ENCODE results near the gene CLDN9. TPM values are rescaled to one million over a fixed set of nuclear protein-coding genes. Genes with fewer than 3 reads are reported as not detected.

CLDN9 gene
- total and polyA plus RNA-seq, 9 of the 15 experiments (the other 6 are each of a cell fraction or from before 2014, with no cell fraction given), result 0.12 to 0.44 (median 0.22) TPM; not detected in 4

GRCh38 chr16:2983706-2984136 is 29.0 kb upstream of the CLDN9 start (continued):
- no peak for TF ChIP-seq ARID3A (IDR thresholded peaks at IDR 0.05; ENCODE audit: borderline replicate concordance, low read depth, low read length)
- TF ChIP-seq, protein P1, sequence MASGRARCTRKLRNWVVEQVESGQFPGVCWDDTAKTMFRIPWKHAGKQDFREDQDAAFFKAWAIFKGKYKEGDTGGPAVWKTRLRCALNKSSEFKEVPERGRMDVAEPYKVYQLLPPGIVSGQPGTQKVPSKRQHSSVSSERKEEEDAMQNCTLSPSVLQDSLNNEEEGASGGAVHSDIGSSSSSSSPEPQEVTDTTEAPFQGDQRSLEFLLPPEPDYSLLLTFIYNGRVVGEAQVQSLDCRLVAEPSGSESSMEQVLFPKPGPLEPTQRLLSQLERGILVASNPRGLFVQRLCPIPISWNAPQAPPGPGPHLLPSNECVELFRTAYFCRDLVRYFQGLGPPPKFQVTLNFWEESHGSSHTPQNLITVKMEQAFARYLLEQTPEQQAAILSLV (tag; IDR thresholded peaks at IDR 0.05), result no peak
- TF ChIP-seq, protein P2, sequence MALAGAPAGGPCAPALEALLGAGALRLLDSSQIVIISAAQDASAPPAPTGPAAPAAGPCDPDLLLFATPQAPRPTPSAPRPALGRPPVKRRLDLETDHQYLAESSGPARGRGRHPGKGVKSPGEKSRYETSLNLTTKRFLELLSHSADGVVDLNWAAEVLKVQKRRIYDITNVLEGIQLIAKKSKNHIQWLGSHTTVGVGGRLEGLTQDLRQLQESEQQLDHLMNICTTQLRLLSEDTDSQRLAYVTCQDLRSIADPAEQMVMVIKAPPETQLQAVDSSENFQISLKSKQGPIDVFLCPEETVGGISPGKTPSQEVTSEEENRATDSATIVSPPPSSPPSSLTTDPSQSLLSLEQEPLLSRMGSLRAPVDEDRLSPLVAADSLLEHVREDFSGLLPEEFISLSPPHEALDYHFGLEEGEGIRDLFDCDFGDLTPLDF (CRISPR knock-in tag; IDR thresholded peaks at IDR 0.05), result peak; percentile 27; the same call in 1 of the 2 replicates
- TF ChIP-seq, protein P3, sequence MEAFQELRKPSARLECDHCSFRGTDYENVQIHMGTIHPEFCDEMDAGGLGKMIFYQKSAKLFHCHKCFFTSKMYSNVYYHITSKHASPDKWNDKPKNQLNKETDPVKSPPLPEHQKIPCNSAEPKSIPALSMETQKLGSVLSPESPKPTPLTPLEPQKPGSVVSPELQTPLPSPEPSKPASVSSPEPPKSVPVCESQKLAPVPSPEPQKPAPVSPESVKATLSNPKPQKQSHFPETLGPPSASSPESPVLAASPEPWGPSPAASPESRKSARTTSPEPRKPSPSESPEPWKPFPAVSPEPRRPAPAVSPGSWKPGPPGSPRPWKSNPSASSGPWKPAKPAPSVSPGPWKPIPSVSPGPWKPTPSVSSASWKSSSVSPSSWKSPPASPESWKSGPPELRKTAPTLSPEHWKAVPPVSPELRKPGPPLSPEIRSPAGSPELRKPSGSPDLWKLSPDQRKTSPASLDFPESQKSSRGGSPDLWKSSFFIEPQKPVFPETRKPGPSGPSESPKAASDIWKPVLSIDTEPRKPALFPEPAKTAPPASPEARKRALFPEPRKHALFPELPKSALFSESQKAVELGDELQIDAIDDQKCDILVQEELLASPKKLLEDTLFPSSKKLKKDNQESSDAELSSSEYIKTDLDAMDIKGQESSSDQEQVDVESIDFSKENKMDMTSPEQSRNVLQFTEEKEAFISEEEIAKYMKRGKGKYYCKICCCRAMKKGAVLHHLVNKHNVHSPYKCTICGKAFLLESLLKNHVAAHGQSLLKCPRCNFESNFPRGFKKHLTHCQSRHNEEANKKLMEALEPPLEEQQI (IDR thresholded peaks at IDR 0.05), result no peak
- TF ChIP-seq ZNF280B (CRISPR knock-in tag; IDR thresholded peaks at IDR 0.05), result no peak
- TF ChIP-seq ZNF324 (CRISPR knock-in tag; IDR thresholded peaks at IDR 0.05), result no peak
- TF ChIP-seq TSC22D4 (tag; IDR thresholded peaks at IDR 0.05), result no peak
- TF ChIP-seq TAF7 (tag; IDR thresholded peaks at IDR 0.05), result no peak
- no peak for TF ChIP-seq FOXA1 (IDR thresholded peaks at IDR 0.05; ENCODE audit: borderline replicate concordance)
- peak; percentile 68; the same call in 1 of the 2 replicates for TF ChIP-seq SAFB (IDR thresholded peaks at IDR 0.05; ENCODE audit: borderline replicate concordance, low read depth, low read length)
- no peak for TF ChIP-seq RUNX1 (IDR thresholded peaks at IDR 0.05; ENCODE audit: low read depth)
- no peak for TF ChIP-seq E4F1 (CRISPR knock-in tag; IDR thresholded peaks at IDR 0.05; ENCODE audit: borderline replicate concordance)
- no peak for TF ChIP-seq ZNF512 (tag; IDR thresholded peaks at IDR 0.05)
- TF ChIP-seq MTF1 (CRISPR knock-in tag; IDR thresholded peaks at IDR 0.05; ENCODE audit: borderline replicate concordance), result no peak
- TF ChIP-seq ZNF551 (CRISPR knock-in tag; IDR thresholded peaks at IDR 0.05), result no peak
- TF ChIP-seq ZNF699 (CRISPR knock-in tag; IDR thresholded peaks at IDR 0.05; ENCODE audit: insufficient replicate concordance), result no peak
